Spinal cord (tissue), 10 donors: ENCODE measurements around the gene RPP25L. TPM values are rescaled to one million over a fixed set of nuclear protein-coding genes. Genes with fewer than 3 reads are reported as not detected.

Source experiments
- DNase-seq, 6 donors: peaks; one replicate each; pipeline versions ENCODE4 v3.0.0 to v3.0.0-alpha.2; 2013 to 2015; ENCODE audit warnings: low spot score in 6 of 6, low read depth in 4 of 6
- H3K27ac ChIP-seq: one replicate; pipeline ENCODE4 v1.5.1; 2013; ENCODE audit warnings: low read depth, low read length, control low read depth
- H3K27me3 ChIP-seq: one replicate; pipeline ENCODE4 v1.6.1; 2013; ENCODE audit warnings: low read length; ENCODE audit not compliant: control insufficient read depth, insufficient read depth
- H3K36me3 ChIP-seq: one replicate; pipeline ENCODE4 v1.6.1; 2013; ENCODE audit warnings: low read length; ENCODE audit not compliant: control insufficient read depth, insufficient read depth
- H3K4me1 ChIP-seq: one replicate; pipeline ENCODE4 v1.6.1; 2013; ENCODE audit warnings: low read length; ENCODE audit not compliant: control insufficient read depth, insufficient read depth
- H3K4me3 ChIP-seq: one replicate; pipeline ENCODE4 v1.5.1; 2013; ENCODE audit warnings: low read depth, low read length, control low read depth
- H3K9me3 ChIP-seq: one replicate; pipeline ENCODE4 v1.6.1; 2013; ENCODE audit warnings: low read length; ENCODE audit not compliant: control insufficient read depth, insufficient read depth
- WGBS: methylation state at CpG from one replicate; pipeline ENCODE4 v1.1.5; 2013; ENCODE audit warnings: missing lambda C conversion rate; ENCODE audit not compliant: insufficient coverage; 5-methylcytosine and 5-hydroxymethylcytosine counted together
- polyA plus RNA-seq, 2 donors: library from polyadenylated mRNA; unstranded; fragments of 120-200 nt; gene quantifications; one replicate each; pipeline ENCODE4 v1.2.1, GENCODE V29; 2013; ENCODE audit not compliant: insufficient read length in 2 of 2
- small RNA-seq: library from RNA; depleted of rRNA; stranded (forward); fragments of <200 nt; gene quantifications from one replicate; pipeline ENCODE3, GENCODE V24; 2014; ENCODE audit warnings: low replicate concordance
- total RNA-seq, 2 donors: library from RNA; depleted of rRNA in 1 of 2; stranded (reverse); fragments of 120-200 nt in 1 of 2; fragments of >200 nt in 1 of 2; gene quantifications; one replicate each; pipeline versions ENCODE4 v1.2.3 to v1.2.4, GENCODE V29; 2013 to 2014
- donor health status: healthy.

Gene RPP25L
- total and polyA plus RNA-seq, 4 donors = 10.4 to 29.4 (median 18.4) TPM

DNA sequence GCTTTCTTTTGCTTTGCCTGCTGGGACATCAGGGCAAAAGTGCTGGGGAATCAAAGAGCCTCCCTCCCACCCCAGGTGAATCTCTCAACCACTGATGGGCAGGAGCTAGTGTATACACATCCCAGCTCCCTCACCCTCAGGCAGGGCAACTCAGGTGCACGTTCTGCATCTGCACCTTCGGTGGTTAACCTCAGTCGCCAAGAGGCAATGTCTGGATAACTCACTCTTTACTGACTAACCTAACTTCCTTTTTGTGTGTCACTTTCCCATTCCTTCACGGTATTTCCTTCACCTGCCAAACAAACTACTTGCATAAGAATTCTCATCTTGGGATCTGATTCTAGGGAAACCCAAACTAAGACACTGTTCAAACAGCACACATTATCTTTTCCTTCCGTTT, 48.6 kb downstream of the RPP25L start:
- 86% methylated on average over 5 of the region's 5 CpGs for WGBS
- DNase-seq = no peak
- no peak overlapping the region for H3K27ac ChIP-seq
- peaks cover 75% of the 10 kb centered on the region for H3K36me3 ChIP-seq
- H3K4me3 ChIP-seq = no peak overlapping the region
- peaks cover 29% of the 10 kb centered on the region for H3K4me1 ChIP-seq
- H3K27me3 ChIP-seq = no peaks in the 10 kb centered on the region
- no peaks in the 10 kb centered on the region for H3K9me3 ChIP-seq

DNA sequence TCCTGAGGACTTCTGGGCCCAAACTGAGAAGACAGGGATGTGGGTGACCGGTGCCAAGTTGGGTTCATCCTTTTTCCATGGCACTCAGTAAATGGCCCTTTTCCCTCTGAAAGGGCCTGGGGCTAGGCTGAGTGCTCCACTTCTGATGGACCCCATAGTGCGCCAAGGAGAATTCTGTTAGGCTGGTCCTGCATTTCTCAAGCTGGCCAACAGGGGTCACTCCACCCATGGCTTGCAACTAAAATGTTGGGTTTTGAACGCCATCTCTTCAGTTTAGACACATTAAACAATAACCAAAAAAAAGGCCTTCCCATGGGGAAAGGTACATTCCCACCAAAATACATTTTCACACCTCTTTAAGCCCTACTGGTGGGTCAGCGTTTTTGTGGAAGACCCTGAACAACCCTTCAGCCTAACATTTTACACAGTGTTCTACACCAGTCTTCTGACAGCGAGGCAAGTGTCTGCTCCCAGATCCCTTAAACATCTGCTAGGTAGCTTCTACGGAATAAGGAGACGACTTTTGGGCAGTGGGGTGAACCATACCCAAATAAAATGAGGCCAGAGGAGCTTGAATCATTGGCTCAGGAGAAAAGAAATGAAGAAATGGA, 49.7 kb downstream of the RPP25L start:
- Histone ChIP-seq H3K36me3 (peaks cover 77% of the 10 kb centered on the region), H3K27ac (no peak overlapping the region), H3K4me3 (no peak overlapping the region), H3K27me3 (no peaks in the 10 kb centered on the region), H3K9me3 (no peaks in the 10 kb centered on the region), H3K4me1 (peaks cover 32% of the 10 kb centered on the region)
- WGBS = 80% methylated on average over 7 of the region's 7 CpGs
- no peak for DNase-seq

DNA sequence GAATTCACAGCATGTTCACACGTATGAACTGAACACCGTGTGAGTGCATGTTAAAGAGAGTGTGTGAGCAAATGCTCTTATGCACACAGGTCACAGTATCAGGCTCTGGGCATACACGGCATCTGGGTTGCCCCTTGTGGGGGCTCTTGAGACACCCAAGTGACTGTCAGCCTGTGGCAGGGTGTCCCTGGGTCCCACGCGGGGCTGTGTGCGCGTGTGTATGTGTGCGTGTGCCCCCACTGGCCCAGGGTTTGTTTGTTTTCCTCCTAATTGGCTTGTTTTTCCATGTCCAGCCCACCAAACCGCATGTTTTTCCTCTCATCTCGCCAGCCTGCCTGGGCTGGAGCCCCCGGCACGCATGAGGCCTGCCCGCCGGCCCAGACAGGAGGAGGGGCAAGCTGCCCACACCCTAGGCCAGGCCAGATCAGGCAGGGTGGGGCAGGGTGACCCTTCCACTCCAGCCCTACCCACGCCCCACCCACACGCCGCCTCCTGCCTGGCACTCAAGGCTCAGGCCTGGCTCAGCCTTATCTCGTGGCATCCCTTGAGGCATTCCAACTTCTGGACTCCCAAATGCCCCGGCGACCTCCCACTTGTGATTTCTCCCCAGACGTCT, 51.2 kb downstream of the RPP25L start:
- H3K4me1 ChIP-seq = peaks cover 26% of the 10 kb centered on the region
- no peak overlapping the region for H3K4me3 ChIP-seq
- H3K27ac ChIP-seq = no peak overlapping the region
- H3K9me3 ChIP-seq = no peaks in the 10 kb centered on the region
- H3K27me3 ChIP-seq = no peaks in the 10 kb centered on the region
- DNase-seq = no peak
- H3K36me3 ChIP-seq = peaks cover 75% of the 10 kb centered on the region
- WGBS = 60% methylated on average over 19 of the region's 21 CpGs

Small RNA genes within 50 kb of the gene (small RNA-seq; reads per million reads assigned to genes)
- gene CCL27 = not detected

Other genes with a start within 250 kb of the RPP25L start
- gene MYORG, start 235.2 kb downstream of the RPP25L start, total RNA-seq = 10 to 100 TPM in 1 of 2 donors, 1 to 10 TPM in 1; 8.6 to 10.4 TPM
- 10 to 100 TPM; 26.5 to 36.2 TPM for gene MYORG, start 235.2 kb downstream of the RPP25L start, polyA plus RNA-seq
- 10 to 100 TPM; 18.1 to 23.6 TPM for gene FAM219A, start 153.5 kb downstream of the RPP25L start, total RNA-seq
- gene FAM219A, start 153.5 kb downstream of the RPP25L start, polyA plus RNA-seq = 10 to 100 TPM; 78.8 to 83.9 TPM
- 10 to 100 TPM in 1 of 2 donors, 1 to 10 TPM in 1; 3.5 to 24.8 TPM for gene DNAI1, start 153.3 kb downstream of the RPP25L start, total RNA-seq
- 10 to 100 TPM; 10.3 to 10.5 TPM for gene DNAI1, start 153.3 kb downstream of the RPP25L start, polyA plus RNA-seq
- 10 to 100 TPM; 32.7 to 63.9 TPM for gene ENHO, start 89.1 kb downstream of the RPP25L start, total RNA-seq
- gene ENHO, start 89.1 kb downstream of the RPP25L start, polyA plus RNA-seq = 100 to 1,000 TPM; 193 to 219 TPM
- 10 to 100 TPM in 1 of 2 donors, 1 to 10 TPM in 1; 9.6 to 16.1 TPM for gene CNTFR, start 22.4 kb downstream of the RPP25L start, total RNA-seq
- 100 to 1,000 TPM; 109 to 110 TPM for gene CNTFR, start 22.4 kb downstream of the RPP25L start, polyA plus RNA-seq
- gene DCTN3, start 8.4 kb upstream of the RPP25L start, total RNA-seq = 100 to 1,000 TPM in 1 of 2 donors, 10 to 100 TPM in 1; 90.9 to 119 TPM
- gene DCTN3, start 8.4 kb upstream of the RPP25L start, polyA plus RNA-seq = 100 to 1,000 TPM; 179 to 190 TPM
- 1 to 10 TPM in 1 of 2 donors, under 1 TPM in 1; 0.33 to 1.1 TPM for gene ARID3C, start 17.0 kb upstream of the RPP25L start, total RNA-seq
- under 1 TPM; 0.60 to 0.66 TPM for gene ARID3C, start 17.0 kb upstream of the RPP25L start, polyA plus RNA-seq
- 10 to 100 TPM; 27.7 to 45.5 TPM for gene SIGMAR1, start 25.7 kb upstream of the RPP25L start, total RNA-seq
- 10 to 100 TPM; 79.5 to 82.3 TPM for gene SIGMAR1, start 25.7 kb upstream of the RPP25L start, polyA plus RNA-seq
- 10 to 100 TPM; 31.3 to 72.4 TPM for gene GALT, start 34.6 kb upstream of the RPP25L start, total RNA-seq
- gene GALT, start 34.6 kb upstream of the RPP25L start, polyA plus RNA-seq = 10 to 100 TPM; 52.4 to 73.4 TPM
- gene IL11RA, start 40.1 kb upstream of the RPP25L start, total RNA-seq = 10 to 100 TPM; 24.1 to 62.9 TPM
- 10 to 100 TPM; 42.2 to 69.9 TPM for gene IL11RA, start 40.1 kb upstream of the RPP25L start, polyA plus RNA-seq
- under 1 TPM in 1 of 2 donors, not detected in 1; 0.66 TPM for gene CCL27, start 50.6 kb upstream of the RPP25L start, total RNA-seq
- gene CCL27, start 50.6 kb upstream of the RPP25L start, polyA plus RNA-seq = 1 to 10 TPM; 1.0 TPM
- gene CCL19, start 79.2 kb upstream of the RPP25L start, total RNA-seq = not detected
- gene CCL19, start 79.2 kb upstream of the RPP25L start, polyA plus RNA-seq = under 1 TPM in 1 of 2 donors, not detected in 1; 0.27 TPM
- under 1 TPM in 1 of 2 donors, not detected in 1; 0.44 TPM for gene CCL21, start 98.0 kb upstream of the RPP25L start, total RNA-seq
- gene CCL21, start 98.0 kb upstream of the RPP25L start, polyA plus RNA-seq = under 1 TPM in 1 of 2 donors, not detected in 1; 0.18 TPM